T-helper 2 cell (primary cell): ENCODE results near the gene C10orf53.
A peak's percentile ranks its signal among the peaks of the same experiment; 100 is the strongest.

Experiments used
- DNase-seq, 5 experiments: peaks; one replicate each; pipeline versions ENCODE4 v3.0.0 to v3.0.0-alpha.2; 2012 to 2022
- total RNA-seq, 2 donors: gene quantifications; one replicate each; lab custom pipeline; 2026; lab: John Stamatoyannopoulos, UW

C10orf53 gene
- 0 reads per million in 2 donors for total RNA-seq

DNA sequence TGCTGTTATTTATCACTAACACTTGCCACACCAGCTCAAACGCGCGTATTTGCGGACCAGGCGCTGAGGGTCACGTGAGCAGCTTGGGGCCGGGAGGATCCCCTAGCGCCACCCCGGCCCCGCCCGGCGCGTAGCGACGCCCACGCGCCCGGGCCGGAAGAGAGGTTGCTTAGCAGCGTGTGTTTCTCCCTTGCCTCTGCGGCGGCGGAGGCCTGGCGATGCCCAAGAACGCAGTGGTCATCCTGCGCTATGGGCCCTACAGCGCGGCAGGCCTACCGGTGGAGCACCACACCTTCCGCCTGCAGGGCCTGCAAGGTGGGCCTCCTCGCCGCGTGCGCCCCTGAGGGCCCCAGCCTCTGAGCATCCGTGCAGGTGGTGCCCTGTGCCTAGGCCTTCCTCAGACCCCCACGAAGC lies at the start of gene C10orf53:
Gene C10orf53 (plus strand): TSS at position 172 of the 414 bp plus-strand sequence. CDS start 47 bp downstream, at position 219.
- DNase-seq = peak in 1 of 5 experiments; percentile 71

- no peak for DNase-seq
Measured at GRCh38 chr10:49631975-49632374, 47.5 kb upstream of the C10orf53 start.

DNA sequence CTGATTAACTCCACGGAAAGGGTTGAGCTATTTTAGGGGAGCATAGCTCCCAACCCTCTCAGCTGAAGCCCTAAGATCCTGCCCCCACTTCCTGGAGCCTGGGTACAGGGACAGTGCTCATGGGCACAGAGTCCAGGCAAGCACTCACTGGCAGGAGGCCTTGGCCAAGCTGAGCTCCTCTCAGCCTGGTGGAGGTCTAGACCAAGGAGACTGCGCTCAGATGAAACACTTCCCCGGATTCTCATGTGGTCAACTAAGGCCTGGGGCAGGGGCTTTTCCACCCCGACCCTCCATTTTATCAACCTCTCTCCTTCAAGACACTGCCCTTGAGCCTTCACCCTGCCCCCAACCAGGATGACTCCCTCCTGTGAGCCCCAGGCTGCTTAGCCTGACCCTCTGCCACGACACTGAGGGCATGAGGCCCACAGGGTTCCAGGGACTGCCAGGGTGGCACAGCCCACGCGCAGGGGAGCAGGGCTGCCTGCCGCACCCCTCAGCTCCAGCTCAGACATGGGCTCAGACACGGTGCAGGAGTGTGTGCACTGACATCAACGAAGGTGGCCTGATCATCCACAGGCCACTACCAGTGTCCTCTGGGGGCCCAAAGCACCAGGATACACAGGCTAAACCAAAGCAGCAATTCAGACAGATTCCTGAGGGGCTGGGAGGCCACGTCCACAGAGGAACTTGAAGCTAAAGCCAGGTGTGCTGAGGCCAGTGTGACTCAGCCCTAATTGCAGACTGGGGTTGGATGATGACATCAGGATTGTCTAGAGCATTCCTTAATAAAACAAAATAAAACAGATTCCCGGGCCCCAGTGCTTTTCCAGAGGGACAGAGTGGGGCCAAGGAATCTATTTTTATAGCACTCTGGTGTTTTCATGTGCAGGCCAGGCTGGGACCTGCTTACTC lies 46.8 kb upstream of the C10orf53 start:
- DNase-seq = no peak

DNA sequence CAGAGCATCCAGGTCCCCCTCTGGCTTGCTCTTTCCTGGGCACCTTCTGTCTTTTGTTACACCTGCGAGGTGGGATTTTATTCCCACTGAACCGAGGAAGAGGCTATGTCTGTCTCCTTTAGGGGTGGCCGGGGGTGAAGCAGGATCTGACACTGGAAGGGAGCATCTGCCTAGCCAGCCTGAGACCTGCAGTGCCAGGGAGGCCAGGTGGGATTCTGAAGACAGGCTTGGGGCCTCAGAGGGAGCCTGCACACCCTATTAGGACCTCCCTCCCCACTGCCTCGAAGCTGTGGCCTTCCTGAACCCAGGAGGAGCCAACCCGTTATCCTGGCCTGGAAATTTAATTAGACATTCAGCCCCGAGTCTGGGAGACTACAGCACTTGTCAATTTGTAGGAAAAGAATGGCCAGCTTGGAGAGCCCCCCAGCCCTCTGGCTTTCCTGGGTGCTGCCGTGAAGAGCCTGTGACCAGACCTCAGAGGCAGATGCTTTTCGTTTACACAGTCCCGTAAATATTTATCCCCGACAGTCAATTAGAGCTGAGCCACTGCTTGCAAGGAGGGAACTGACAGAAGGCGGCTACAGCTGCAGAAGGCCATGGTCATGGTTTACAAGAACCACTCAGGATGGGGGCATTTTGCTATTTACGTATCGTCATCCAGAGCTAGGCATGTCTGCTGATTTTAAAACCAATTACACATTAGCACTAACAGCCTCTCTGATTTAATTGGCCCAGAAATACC lies 46.0 kb upstream of the C10orf53 start:
- DNase-seq = no peak

GRCh38 chr10:49634069-49634660 lies 45.3 kb upstream of the C10orf53 start:
- no peak for DNase-seq

DNA sequence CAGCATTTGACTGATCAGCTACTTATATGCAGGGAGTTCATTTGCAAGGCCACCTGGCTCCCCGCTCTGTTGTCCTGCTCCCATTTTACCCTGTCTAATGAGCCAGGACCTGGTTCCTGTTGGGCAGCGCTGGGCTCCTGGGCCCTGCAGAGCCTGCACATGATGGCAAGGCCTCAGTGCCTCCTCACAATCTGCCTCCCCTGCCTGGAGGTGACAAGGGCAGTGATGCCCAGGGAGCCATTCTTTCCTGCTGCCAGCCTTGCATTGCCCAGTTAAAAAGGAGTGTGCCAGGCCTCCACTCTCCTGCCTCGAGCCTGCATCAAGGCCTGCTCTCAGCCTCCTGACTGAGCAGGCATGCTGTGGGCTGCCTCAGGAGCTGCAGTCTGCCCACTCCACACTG lies 37.1 kb upstream of the C10orf53 start:
- DNase-seq = no peak

DNA sequence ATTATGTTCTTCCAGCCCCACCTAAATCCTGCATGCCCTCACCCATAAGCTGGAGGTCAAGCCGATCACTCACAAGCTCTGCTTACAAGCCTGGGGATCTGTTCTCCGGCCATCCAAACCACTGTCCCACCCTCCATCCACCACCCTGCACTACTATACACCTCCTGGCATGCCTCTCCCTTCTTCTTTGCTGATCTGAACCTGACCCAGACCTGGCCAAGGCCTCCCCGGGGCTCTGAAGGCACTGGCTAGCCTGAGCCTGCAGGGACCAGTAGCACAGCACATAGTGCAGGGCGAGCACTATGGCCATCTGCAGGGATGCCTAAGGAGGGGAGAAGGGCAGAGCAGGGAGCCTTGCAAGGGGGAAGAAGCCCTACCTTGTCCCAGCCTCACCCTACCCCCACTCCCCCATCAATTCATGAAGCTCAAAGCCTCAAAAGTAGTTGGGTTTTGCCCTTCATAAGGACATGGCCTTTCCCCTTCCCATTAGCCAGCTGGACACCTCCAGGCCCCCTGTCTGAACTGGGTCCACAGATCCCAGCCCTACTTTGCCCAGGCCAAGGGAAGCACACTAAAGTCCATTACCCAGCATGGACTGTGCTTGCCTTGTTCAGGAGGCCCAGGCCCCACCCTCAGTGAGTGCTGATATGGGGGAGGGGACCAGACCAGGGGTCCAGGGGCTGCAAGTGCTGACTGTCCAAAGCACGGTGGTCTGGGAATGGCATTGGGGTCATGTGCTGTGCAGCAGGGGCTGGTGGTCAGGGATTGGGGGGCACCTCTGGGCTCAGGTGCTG lies 36.0 kb upstream of the C10orf53 start:
- no peak for DNase-seq

DNA sequence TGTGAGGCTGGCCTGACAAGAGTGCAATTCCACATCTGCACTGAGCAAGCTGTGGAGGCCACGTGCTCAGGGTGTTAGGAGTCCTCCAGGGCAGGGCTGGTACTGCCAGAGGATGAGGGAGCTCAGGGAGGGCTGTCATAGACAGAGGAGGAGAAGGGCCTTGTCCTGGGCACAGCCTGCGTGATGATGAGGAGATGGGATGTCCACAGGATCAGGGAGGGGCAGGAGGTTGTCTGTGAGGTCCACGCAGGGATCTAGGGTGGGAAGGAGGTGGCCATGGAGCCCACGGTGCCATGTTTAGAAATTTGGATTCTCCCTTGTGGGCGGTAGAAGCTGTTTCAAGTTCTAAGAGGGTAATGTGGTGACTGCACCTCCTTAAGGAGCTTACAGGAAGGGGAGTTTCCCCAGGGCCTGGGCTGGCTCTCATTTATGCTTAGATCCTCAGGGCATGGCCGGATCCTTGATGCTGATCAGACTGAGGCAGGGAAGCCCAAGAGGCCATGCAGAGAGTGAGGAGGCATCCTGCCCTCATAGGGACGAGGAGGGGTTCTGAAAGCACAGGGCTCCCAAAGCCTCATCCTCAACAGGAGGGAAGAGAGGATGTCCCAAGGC lies 35.3 kb upstream of the C10orf53 start:
- DNase-seq = no peak

DNA sequence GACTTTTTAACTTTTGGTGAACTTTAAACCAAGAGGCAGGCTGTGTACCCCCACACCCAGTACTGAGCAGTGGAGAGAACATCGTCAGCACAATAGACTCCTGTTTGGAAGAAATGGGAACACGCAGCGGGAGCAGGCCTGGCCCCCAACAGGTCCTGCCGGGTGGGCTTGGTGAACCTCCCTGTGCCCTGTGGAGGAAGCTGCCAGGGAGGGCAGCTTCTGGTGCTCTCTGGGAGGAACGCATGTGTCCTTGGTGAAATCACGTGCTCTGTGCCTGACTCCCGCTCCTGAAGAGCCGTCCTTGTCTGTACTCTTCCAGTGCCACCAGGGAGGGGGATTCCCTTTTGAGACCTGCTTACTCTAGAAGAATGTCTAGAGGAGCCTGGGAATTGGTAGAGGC lies 34.0 kb upstream of the C10orf53 start:
- DNase-seq = no peak

DNA sequence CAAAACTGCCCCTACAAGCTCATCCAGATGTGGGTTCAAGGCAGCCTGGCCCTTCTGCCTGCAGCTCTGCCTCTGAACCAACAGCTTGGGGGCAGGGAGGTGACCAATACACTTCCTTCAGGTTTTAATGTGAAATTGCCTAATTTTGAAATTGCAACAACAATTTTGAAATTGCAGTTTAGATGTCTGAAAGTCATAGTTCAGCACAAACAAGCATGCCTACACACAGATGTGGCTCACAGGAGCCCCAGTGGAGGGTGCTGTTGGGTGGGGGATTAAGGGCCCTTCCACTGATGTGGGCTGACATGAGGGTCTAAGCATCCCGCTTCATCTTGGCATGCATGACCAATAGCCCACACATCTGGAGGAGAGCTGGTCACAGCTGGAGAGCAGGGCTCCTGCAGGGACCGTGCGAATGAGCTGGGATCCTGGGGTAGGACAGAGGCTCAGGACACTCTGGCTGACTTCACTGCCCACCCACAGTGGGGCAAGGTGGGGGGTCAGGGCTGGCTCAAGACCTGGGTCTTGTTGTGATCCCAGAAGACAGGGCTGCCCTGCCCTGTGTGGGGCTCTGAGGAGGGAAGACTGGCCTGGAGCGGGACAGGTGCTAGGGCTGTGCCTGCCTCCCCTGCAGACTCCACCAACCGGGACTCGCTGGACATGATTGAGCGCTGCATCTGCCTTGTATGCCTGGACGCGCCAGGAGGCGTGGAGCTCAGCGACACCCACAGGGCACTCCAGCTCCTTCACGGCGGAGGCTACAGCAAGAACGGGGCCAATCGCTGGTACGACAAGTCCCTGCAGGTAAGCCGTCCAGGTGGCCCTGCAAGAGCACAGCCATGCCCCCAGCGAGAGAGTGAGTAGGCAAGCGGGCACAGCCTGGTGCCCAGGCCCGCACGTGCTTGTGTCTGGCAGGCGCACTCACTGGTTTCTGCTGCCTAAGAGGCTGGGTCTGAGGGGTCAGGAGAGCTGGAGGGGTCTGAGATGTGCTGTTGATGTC lies 33.3 kb upstream of the C10orf53 start:
- DNase-seq = no peak

- no peak for DNase-seq
Measured at GRCh38 chr10:49647554-49647953, 31.9 kb upstream of the C10orf53 start.

- no peak for DNase-seq
Measured at GRCh38 chr10:49647985-49648795, 31.3 kb upstream of the C10orf53 start.

DNA sequence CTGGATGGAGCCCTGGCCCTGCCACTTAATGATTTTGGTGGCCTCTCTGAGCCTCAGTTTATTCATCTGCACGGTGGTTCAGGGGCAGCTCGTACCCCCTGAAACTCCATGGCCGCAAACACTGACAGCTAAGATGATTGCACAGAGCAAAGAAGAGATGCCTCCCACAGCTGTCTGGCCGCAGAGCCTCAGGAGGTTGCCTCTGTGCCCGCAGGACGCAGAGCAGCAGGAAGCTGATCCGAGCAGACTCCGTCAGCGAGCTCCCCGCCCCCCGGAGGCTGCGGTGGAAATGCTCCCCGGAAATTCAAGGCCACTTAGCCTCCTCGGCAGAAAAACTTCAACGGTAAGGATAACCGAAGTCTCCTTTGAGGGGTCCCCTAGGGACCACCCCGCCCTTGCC lies 30.2 kb upstream of the C10orf53 start:
- peak in 1 of 5 experiments; percentile 88 for DNase-seq

GRCh38 chr10:49649936-49650723 lies 29.3 kb upstream of the C10orf53 start:
- peak in 1 of 5 experiments; percentile 85 for DNase-seq

DNA sequence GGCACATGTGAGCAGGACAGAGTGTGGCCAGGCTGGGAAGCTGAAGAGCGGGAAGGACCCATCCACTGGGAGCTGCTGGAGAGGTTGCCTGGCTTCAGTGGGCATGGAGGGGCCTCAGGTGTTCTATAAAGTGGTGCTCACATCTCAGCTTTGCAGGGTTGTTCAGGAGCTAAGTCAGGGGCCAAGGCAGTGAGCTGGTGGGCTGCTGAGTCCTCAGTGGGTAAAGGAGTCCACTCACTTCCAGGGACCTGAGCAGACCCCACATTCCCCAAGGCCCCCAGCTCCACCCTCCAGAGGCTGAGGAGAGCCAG lies 28.8 kb upstream of the C10orf53 start:
- no peak for DNase-seq

DNA sequence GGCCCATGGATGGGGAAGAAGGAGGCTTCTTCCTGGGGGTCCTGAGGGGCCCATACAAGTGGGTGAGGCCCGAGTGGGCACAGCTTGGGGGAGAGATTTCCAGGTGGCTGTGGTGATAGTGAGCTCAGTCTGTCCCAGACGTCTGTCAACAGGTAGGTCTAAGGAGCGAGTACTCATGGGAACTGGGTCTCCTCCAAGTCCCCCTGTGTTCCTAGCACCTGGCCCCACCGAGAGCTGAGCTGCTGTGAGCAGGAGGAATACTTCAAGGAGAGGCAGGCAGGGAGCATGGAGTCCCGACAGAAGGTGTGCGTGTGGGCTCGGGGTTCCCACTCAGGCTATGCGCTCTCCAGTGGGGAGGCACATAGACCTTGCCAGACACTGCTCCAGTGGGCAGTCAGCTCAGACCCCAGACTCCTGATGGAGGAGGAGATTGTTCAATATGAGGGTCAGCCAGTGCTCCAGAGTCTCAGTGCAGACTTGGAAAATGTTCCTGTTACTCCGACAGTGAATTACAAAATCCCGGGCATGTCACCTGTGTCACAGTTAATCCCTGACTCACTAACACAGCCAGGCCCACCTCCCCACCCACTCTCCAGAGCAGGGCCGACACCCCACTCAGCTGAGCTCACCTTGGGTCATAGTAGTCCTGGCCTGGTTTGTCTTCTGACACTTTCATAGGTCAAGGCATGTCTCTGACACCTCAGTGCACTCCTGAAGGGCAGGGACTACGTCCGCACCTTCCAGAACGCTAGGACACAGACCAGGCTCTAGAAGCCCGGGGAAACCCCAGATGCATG lies 28.2 kb upstream of the C10orf53 start:
- DNase-seq = no peak

DNA sequence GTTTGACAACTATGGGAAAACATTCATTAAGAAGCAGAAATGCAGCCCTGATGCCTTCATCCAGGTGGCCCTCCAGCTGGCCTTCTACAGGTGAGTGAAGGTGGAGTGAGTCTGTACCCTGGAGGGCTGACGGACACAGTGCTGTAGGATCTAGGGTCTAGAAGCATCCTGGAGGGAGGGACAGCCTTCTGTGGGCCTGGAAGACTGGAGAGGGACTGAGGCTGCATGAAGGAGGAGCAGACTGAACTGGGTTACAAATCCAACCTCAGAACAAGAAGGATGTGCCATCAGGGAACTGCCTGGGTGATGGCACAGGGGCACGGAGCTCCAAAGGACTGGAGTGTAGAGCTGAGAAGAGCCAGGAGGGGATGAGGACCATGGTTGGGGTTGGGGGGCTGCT lies 27.5 kb upstream of the C10orf53 start:
- no peak for DNase-seq
